Tibial nerve (tissue), 4 donors: ENCODE measurements around the gene AGRP. TPM values are rescaled to one million over a fixed set of nuclear protein-coding genes. Genes with fewer than 3 reads are reported as not detected.

Experiments
- DNase-seq, 2 donors: peaks; one replicate each; pipeline ENCODE4 v3.0.0-alpha.2; 2019; ENCODE audit warnings: low spot score in 2 of 2
- H3K27ac ChIP-seq, 4 donors: fragments of 200-600 bp; sonication (generic) in 3 of 4; one replicate each; pipeline ENCODE4 v1.5.1; 2017 to 2019; ENCODE audit warnings: mild to moderate bottlenecking in 1 of 4
- H3K27me3 ChIP-seq, 2 donors: fragments of 200-600 bp; sonication (generic) in 1 of 2; one replicate each; pipeline versions ENCODE4 v1.5.1 to v1.6.0; 2017 to 2019
- H3K36me3 ChIP-seq, 3 donors: fragments of 200-600 bp; sonication (generic); one replicate each; pipeline ENCODE4 v1.5.1; 2018 to 2019
- H3K4me1 ChIP-seq, 4 donors: fragments of 200-600 bp; sonication (generic) in 3 of 4; one replicate each; pipeline ENCODE4 v1.5.1; 2017 to 2019
- H3K4me3 ChIP-seq, 4 donors: fragments of 200-600 bp; sonication (generic) in 3 of 4; one replicate each; pipeline ENCODE4 v1.5.1; 2017 to 2019; ENCODE audit warnings: mild to moderate bottlenecking in 1 of 4, moderate library complexity in 1 of 4
- H3K9me3 ChIP-seq, 4 donors: fragments of 200-600 bp; sonication (generic) in 3 of 4; one replicate each; pipeline ENCODE4 v1.5.1; 2017 to 2019
- EP300 ChIP-seq, 2 donors: sonication (generic); formaldehyde crosslinking; IDR thresholded peaks; one replicate each; pipeline ENCODE4 v1.6.1; 2017; ENCODE audit warnings: antibody characterized with exemption in 2 of 2, mild to moderate bottlenecking in 1 of 2
- POLR2A ChIP-seq, 2 donors: fragments of 450-650 bp; IDR thresholded peaks; one replicate each; pipeline ENCODE4 v1.6.1; 2017; ENCODE audit warnings: antibody characterized with exemption in 2 of 2, mild to moderate bottlenecking in 2 of 2, moderate library complexity in 2 of 2
- WGBS, 2 donors: methylation state at CpG; one replicate each; pipeline ENCODE4 v1.1.5; 2018; 5-methylcytosine and 5-hydroxymethylcytosine counted together
- total RNA-seq, 4 donors: library from RNA; depleted of rRNA; stranded (reverse); fragments of >200 nt; gene quantifications; one replicate each; pipeline ENCODE4 v1.1.0, GENCODE V29; 2016
- TF ChIP-seq, protein P1 (sequence below), 5 experiments: fragments of 200-600 bp in 3 of 5; fragments of 450-650 bp in 2 of 5; sonication (generic) in 3 of 5; IDR thresholded peaks; one replicate each; pipeline ENCODE4 v1.5.1; 2016 to 2019; ENCODE audit warnings: antibody characterized with exemption in 5 of 5, mild to moderate bottlenecking in 3 of 5, moderate library complexity in 2 of 5

Gene AGRP
- total RNA-seq, 4 donors from 2014 or later: not detected

DNA sequence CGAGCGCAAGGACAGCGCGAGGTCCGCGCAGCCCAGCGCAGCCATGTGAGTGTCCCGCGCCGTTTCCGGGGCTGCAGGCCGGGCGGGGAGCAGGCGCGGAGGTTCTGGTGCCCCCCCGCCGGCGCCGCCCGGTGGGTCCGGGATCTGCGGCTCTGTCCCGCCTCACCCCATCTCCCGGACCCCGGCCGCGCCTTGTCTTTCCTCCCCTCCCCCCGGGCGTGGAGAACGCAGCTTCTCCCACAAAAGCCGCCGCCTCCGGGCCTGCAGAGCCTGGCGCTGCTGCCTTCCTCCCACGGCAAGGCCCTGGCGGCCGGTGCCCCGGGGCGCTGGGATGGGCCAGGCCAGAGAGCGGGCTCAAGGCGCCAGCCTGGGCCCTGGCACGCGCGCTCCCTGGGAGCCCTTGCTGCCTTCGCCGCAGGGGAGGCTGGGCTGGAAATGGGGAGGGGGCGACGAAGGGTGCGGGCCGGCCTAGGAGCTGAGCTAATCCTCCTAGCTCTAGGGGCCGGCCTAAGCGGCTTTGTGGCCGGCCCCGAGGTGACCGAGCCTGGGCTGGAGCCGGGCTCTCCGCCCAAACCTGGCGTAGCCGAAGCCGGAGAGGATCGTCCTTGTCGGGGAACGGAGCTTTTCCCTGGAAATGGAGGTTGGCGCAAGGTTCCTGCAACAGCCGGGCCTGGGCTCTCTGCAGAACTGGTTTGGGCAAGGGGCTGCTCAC, 45.7 kb upstream of the AGRP start:
- WGBS, 2 donors: 0% methylated on average over 50 of the region's 65 CpGs; no CpG with 5 or more reads in 1 of the 2 donors
- Histone ChIP-seq H3K4me1 (peaks cover 0 to 43% (median 21%) of the 10 kb centered on the region in 4 donors), H3K9me3 (no peaks in the 10 kb centered on the region), H3K4me3 (peak overlapping the region; percentile 78 to 100 (median 88)), H3K27me3 (no peaks in the 10 kb centered on the region), H3K27ac (peak overlapping the region; percentile 91 to 94 (median 92)), H3K36me3 (no peaks in the 10 kb centered on the region)
- TF ChIP-seq POLR2A (IDR thresholded peaks at IDR 0.05) (peak in 1 of 2 donors; percentile 53), EP300 (IDR thresholded peaks at IDR 0.05) (no peak)
- TF ChIP-seq, protein P1, sequence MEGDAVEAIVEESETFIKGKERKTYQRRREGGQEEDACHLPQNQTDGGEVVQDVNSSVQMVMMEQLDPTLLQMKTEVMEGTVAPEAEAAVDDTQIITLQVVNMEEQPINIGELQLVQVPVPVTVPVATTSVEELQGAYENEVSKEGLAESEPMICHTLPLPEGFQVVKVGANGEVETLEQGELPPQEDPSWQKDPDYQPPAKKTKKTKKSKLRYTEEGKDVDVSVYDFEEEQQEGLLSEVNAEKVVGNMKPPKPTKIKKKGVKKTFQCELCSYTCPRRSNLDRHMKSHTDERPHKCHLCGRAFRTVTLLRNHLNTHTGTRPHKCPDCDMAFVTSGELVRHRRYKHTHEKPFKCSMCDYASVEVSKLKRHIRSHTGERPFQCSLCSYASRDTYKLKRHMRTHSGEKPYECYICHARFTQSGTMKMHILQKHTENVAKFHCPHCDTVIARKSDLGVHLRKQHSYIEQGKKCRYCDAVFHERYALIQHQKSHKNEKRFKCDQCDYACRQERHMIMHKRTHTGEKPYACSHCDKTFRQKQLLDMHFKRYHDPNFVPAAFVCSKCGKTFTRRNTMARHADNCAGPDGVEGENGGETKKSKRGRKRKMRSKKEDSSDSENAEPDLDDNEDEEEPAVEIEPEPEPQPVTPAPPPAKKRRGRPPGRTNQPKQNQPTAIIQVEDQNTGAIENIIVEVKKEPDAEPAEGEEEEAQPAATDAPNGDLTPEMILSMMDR (IDR thresholded peaks at IDR 0.05): peak in 1 of 5 experiments; percentile 12
- no peak for DNase-seq

DNA sequence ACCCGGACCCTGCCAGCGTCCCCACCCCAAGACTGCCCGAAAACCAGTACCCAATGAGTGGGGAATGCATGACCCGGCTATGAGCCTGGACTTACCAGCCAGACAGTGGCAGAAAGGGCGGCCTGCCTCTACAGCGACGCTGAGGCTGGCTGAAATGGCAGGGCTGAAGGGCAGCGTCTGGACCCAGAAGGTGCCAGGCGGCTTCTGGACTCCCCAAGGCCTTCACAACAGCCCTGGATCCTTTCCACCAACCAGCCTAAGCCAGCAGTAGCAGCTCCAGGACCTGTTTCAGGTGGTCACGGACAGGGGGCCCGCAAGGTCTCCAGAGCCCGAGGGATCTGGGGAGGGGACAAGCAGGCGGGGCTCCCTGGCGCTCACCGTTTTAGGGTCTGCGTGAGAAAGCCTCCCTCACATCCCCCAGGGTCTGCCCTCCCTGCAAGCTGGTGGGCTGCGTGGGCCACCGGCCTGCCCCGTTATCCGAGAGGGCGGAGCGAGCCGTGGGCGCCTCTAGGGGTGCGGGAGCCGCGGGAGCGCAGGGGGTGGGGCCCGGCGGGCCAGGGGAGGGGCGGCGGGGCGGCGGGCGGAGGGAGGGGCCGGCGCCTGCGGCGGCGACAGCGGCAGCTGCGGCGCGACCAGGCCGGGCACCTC, 45.0 kb upstream of the AGRP start, which contains the start of gene RIPOR1:
TSS of gene RIPOR1 (plus strand) at position 608 of the 648 bp plus-strand sequence. CDS start 9,618 bp downstream, outside the sequence.
- peak within 1 kb of the TSS; percentile 91 to 94 (median 92) for H3K27ac ChIP-seq
- TF ChIP-seq, protein P1 (IDR thresholded peaks at IDR 0.05): no peak
- TF ChIP-seq EP300 (IDR thresholded peaks at IDR 0.05) (peak in 1 of 2 donors; percentile 4), POLR2A (IDR thresholded peaks at IDR 0.05) (no peak)
- DNase-seq: no peak
- H3K9me3 ChIP-seq: no peaks in the 10 kb centered on the region
- no peaks in the 10 kb centered on the region for H3K27me3 ChIP-seq
- H3K36me3 ChIP-seq: no peaks in the 10 kb centered on the region
- H3K4me1 ChIP-seq: peaks cover 0 to 40% (median 21%) of the 10 kb centered on the region in 4 donors
- peak within 1 kb of the TSS; percentile 78 to 100 (median 88) for H3K4me3 ChIP-seq
- 19 to 66% methylated on average over 5 to 32 of the region's 45 CpGs for WGBS, 2 donors

DNA sequence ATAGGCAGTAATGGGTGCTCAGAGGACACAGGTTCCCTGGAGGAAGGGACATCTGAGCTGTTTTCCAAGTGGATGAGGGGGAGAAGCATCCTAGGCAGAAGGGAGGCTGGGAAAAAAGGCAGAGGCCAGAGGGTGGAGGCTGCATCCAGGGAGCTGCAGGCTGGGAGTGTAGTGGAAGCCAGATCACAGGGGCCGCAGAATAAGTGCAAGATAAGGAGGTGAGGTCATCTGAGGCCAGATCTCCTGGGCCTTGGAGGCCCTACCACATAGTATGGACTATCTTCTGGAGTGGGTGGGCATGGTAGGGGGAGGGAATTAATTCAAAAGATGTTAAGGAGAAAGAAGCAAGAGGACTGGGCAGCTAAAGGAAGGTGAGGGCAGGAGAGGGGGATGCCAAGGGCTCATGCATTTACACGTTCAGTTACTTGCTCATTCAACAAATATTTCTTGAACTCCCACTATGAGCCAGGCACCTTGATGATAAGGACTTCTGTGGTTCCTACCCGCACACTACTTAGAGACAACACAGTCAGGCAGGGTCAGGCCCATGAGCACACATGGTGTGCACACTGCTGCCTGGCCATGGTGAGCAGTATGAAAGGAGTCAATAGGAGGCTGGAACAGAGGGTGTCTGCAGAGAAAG, 42.9 kb upstream of the AGRP start:
- Histone ChIP-seq H3K36me3 (no peaks in the 10 kb centered on the region), H3K27me3 (no peaks in the 10 kb centered on the region), H3K27ac (no peak overlapping the region), H3K9me3 (no peaks in the 10 kb centered on the region), H3K4me3 (no peak overlapping the region), H3K4me1 (peaks cover 0 to 26% (median 19%) of the 10 kb centered on the region in 4 donors)
- 84 to 89% methylated on average over 3 of the region's 3 CpGs for WGBS, 2 donors
- TF ChIP-seq, protein P1 (IDR thresholded peaks at IDR 0.05): no peak
- TF ChIP-seq EP300 (IDR thresholded peaks at IDR 0.05) (no peak), POLR2A (IDR thresholded peaks at IDR 0.05) (no peak)
- no peak for DNase-seq

DNA sequence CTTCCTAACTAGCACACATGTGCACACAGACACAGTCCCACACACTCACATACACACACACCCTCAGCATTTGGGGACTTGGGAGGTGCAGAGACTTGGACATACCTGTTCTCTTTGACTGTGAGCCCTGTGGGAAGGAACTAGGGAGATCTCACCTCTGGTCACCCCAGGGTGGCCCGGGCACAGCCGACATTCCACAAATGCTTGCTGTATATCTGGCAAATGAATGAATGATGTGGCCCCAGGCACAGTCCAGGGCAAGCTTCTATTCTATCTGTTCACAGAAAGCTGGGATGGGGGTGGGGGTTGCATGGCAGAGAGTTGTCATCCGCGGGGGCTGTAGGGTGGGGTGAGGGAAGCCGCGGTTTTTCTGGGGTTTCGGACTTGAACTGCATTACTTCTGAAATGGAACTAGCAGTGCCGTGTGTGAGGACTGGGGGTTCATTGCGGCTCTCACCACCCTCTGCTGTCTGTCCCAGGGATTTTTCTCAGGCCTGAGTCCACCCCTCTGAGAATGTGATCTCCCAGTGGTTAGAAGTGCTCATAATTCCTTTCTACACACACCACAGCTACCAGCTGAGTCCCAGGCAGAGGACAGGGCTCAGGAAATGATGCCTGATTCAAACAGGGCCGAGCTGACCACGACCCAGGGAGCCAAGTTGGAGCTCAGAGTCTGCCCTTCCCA, 42.0 kb upstream of the AGRP start:
- Histone ChIP-seq H3K27ac (no peak overlapping the region), H3K4me1 (peaks cover 0 to 17% (median 10%) of the 10 kb centered on the region in 4 donors), H3K4me3 (no peak overlapping the region), H3K36me3 (no peaks in the 10 kb centered on the region), H3K27me3 (no peaks in the 10 kb centered on the region), H3K9me3 (no peaks in the 10 kb centered on the region)
- DNase-seq: no peak
- 47 to 49% methylated on average over 11 of the region's 11 CpGs for WGBS, 2 donors
- TF ChIP-seq POLR2A (IDR thresholded peaks at IDR 0.05): no peak
- TF ChIP-seq, protein P1 (IDR thresholded peaks at IDR 0.05): no peak
- TF ChIP-seq EP300 (IDR thresholded peaks at IDR 0.05): no peak
